NT2/D1 (cell line): ENCODE measurements around the gene SH3PXD2A.

Experiments used
- SUZ12 ChIP-seq: IDR thresholded peaks from 2 replicates; pipeline ENCODE4 v1.6.1; 2011; ENCODE audit not compliant: insufficient read length, insufficient read depth; ENCODE audit errors: extremely low read depth
- ZNF274 ChIP-seq: IDR thresholded peaks from 2 replicates; pipeline ENCODE4 v1.6.1; 2011; ENCODE audit warnings: mild to moderate bottlenecking, low read depth, low read length

DNA sequence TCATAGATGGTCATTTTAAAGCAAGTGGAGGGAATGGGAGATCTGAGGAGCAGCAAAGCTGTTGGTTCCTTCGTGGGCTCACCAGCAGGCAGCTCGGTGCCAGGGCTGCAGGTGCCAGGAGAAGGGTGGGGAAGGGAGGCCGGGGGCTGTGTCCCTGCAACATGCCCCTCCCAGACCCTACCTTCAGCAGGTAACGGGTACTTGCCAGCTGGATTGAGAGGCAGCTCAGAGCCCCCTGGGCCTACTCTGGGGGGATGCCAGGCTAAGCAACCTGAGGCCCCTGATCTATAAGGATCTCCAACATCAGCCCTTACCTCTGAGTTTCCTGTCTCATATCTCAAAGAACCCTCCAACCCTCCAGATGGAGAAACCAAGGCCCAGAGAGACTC lies 188.6 kb downstream of the SH3PXD2A start:
- TF ChIP-seq ZNF274 (no peak), SUZ12 (no peak)
